Caco-2 (cell line): ENCODE results near the gene XXYLT1. TPM values are rescaled to one million over a fixed set of nuclear protein-coding genes. Genes with fewer than 3 reads are reported as not detected.

ENCODE experiments used
- BruUV-seq: library from RNA; stranded (reverse); fragments of 400-500 nt; replicated peaks from 2 replicates; lab custom pipeline; 2021; lab: Mats Ljungman, UMichigan
- CTCF ChIA-PET: fragments of 300-600 bp; sonication (Branson Sonifier 250); formaldehyde crosslinking; loops from one replicate; lab custom pipeline; 2022; ENCODE audit warnings: antibody characterized with exemption; lab: Charles Lee
- POLR2A ChIA-PET: fragments of 300-600 bp; sonication (Branson Sonifier 250); formaldehyde crosslinking; loops from one replicate; lab custom pipeline; 2022; ENCODE audit warnings: antibody characterized with exemption; lab: Charles Lee
- DNase-seq, 2 experiments: peaks; one replicate each; pipeline versions ENCODE4 v3.0.0 to v3.0.0-alpha.2; 2020 to 2022
- H3K27me3 ChIP-seq: replicated peaks from 2 replicates; pipeline ENCODE4 v1.6.0; 2011; ENCODE audit warnings: low read length; ENCODE audit not compliant: control insufficient read depth, insufficient read depth
- H3K36me3 ChIP-seq: 2 replicates; pipeline ENCODE4 v1.5.1; 2011; ENCODE audit warnings: low read length; ENCODE audit not compliant: control insufficient read depth, insufficient read depth
- H3K4me1 ChIP-seq: fragments of 250-450 bp; sonication (Bioruptor Pico); 2 replicates; pipeline ENCODE4 v1.5.1; 2020; ENCODE audit warnings: mild to moderate bottlenecking
- H3K4me3 ChIP-seq: 2 replicates; pipeline ENCODE4 v1.5.1; 2011; ENCODE audit warnings: low read depth, mild to moderate bottlenecking, control low read depth, low read length
- H3K9me3 ChIP-seq: fragments of 250-450 bp; sonication (Bioruptor Pico); 2 replicates; pipeline ENCODE4 v1.5.1; 2020; ENCODE audit warnings: mild to moderate bottlenecking, moderate library complexity
- H3K27ac Mint-ChIP-seq: one replicate; pipeline ENCODE4 v1.8.0; 2022; ENCODE audit warnings: mixed read lengths; ENCODE audit not compliant: unreplicated experiment
- H3K27me3 Mint-ChIP-seq: one replicate; pipeline ENCODE4 v1.8.0; 2022; ENCODE audit warnings: mixed read lengths; ENCODE audit not compliant: insufficient read depth, unreplicated experiment
- H3K36me3 Mint-ChIP-seq: one replicate; pipeline ENCODE4 v1.8.0; 2022; ENCODE audit warnings: mild to moderate bottlenecking, mixed read lengths; ENCODE audit not compliant: insufficient read depth, unreplicated experiment
- H3K4me1 Mint-ChIP-seq: one replicate; pipeline ENCODE4 v1.8.0; 2022; ENCODE audit warnings: low read depth, mixed read lengths; ENCODE audit not compliant: unreplicated experiment
- H3K4me3 Mint-ChIP-seq: one replicate; pipeline ENCODE4 v1.8.0; 2022; ENCODE audit warnings: mild to moderate bottlenecking, moderate library complexity, mixed read lengths; ENCODE audit not compliant: unreplicated experiment
- H3K9me3 Mint-ChIP-seq: one replicate; pipeline ENCODE4 v1.8.0; 2022; ENCODE audit warnings: mixed read lengths; ENCODE audit not compliant: unreplicated experiment
- CTCF ChIP-seq, 2 experiments: fragments of 200-600 bp in 1 of 2; IDR thresholded peaks; 1 replicate in 1 of 2; 2 replicates in 1 of 2; pipeline versions ENCODE4 v1.5.1 to v1.8.0; 2011 to 2022; ENCODE audit warnings: antibody characterized with exemption in 1 of 2, control low read depth in 1 of 2, inconsistent platforms in 1 of 2, low read depth in 1 of 2, low read length in 1 of 2, mild to moderate bottlenecking in 1 of 2, moderate library complexity in 1 of 2; ENCODE audit not compliant: insufficient read depth in 1 of 2, severe bottlenecking in 1 of 2, unreplicated experiment in 1 of 2
- intact Hi-C: fragments of 100-400 bp; cut with micrococcal nuclease; formaldehyde crosslinking; loops from one replicate; pipeline ENCODE4 v1.10.0; 2022; ENCODE audit not compliant: unreplicated experiment
- total RNA-seq: library from RNA; stranded (reverse); gene quantifications from 2 replicates; pipeline ENCODE4 v1.2.3, GENCODE V29; 2022

XXYLT1 gene
- total RNA-seq, 1 experiment from 2014 or later: 14.2 TPM

- BruUV-seq: no TSS peak
- no peaks in the 10 kb centered on the region for H3K27me3 Mint-ChIP-seq
- TF ChIP-seq CTCF (IDR thresholded peaks at IDR 0.05; ENCODE audit: insufficient read depth in 1 of 2, low read depth in 1 of 2, low read length in 1 of 2, severe bottlenecking in 1 of 2, unreplicated experiment in 1 of 2): no peak
- no peaks in the 10 kb centered on the region for H3K36me3 ChIP-seq
- H3K4me1 ChIP-seq: peaks cover 47% of the 10 kb centered on the region
- intact Hi-C loops: loop anchor here (5.0 kb wide), 2 partner anchors 41 to 76 kb away; no protein-coding TSS in a partner anchor
- H3K4me3 Mint-ChIP-seq: no peak overlapping the region
- no peaks in the 10 kb centered on the region for H3K36me3 Mint-ChIP-seq
- DNase-seq: no peak
- H3K4me3 ChIP-seq: no peak overlapping the region
- no peaks in the 10 kb centered on the region for H3K9me3 ChIP-seq
- H3K27ac Mint-ChIP-seq: peak overlapping the region; percentile 42
- H3K27me3 ChIP-seq: no peaks in the 10 kb centered on the region
- no peaks in the 10 kb centered on the region for H3K9me3 Mint-ChIP-seq
- POLR2A ChIA-PET: no interaction called here
- CTCF ChIA-PET: interaction anchor here (0.9 to 1.5 kb wide), 2 partner anchors 23 to 349 kb away, joined by 3 to 4 read pairs; no protein-coding TSS in a partner anchor
- H3K4me1 Mint-ChIP-seq: peaks cover 26% of the 10 kb centered on the region
Measured at GRCh38 chr3:195031574-195032003, 239.4 kb downstream of the XXYLT1 start.

- no peak overlapping the region for H3K4me3 Mint-ChIP-seq
- peaks cover 47% of the 10 kb centered on the region for H3K4me1 ChIP-seq
- no peaks in the 10 kb centered on the region for H3K9me3 ChIP-seq
- H3K4me1 Mint-ChIP-seq: peaks cover 26% of the 10 kb centered on the region
- ChIA-PET CTCF (interaction anchor here (0.9 to 1.5 kb wide), 2 partner anchors 23 to 349 kb away, joined by 3 to 4 read pairs; no protein-coding TSS in a partner anchor), POLR2A (no interaction called here)
- H3K4me3 ChIP-seq: no peak overlapping the region
- H3K27ac Mint-ChIP-seq: peak overlapping the region; percentile 39
- BruUV-seq: no TSS peak
- DNase-seq: peak; percentile 53 to 72
- H3K9me3 Mint-ChIP-seq: no peaks in the 10 kb centered on the region
- TF ChIP-seq CTCF (IDR thresholded peaks at IDR 0.05; ENCODE audit: insufficient read depth in 1 of 2, low read depth in 1 of 2, low read length in 1 of 2, severe bottlenecking in 1 of 2, unreplicated experiment in 1 of 2): no peak
- no peaks in the 10 kb centered on the region for H3K27me3 ChIP-seq
- no peaks in the 10 kb centered on the region for H3K36me3 Mint-ChIP-seq
- no peaks in the 10 kb centered on the region for H3K27me3 Mint-ChIP-seq
- intact Hi-C loops: loop anchor here (5.0 kb wide), 2 partner anchors 41 to 76 kb away; no protein-coding TSS in a partner anchor
- H3K36me3 ChIP-seq: no peaks in the 10 kb centered on the region
Measured at GRCh38 chr3:195030791-195031321, 240.1 kb downstream of the XXYLT1 start.

GRCh38 chr3:195028877-195029606 is 241.9 kb downstream of the XXYLT1 start:
- CTCF ChIA-PET: no interaction called here
- H3K27me3 ChIP-seq: no peaks in the 10 kb centered on the region
- no peak overlapping the region for H3K4me3 ChIP-seq
- no peaks in the 10 kb centered on the region for H3K36me3 ChIP-seq
- H3K27ac Mint-ChIP-seq: no peak overlapping the region
- BruUV-seq: no TSS peak
- no peak for TF ChIP-seq CTCF (IDR thresholded peaks at IDR 0.05; ENCODE audit: insufficient read depth in 1 of 2, low read depth in 1 of 2, low read length in 1 of 2, severe bottlenecking in 1 of 2, unreplicated experiment in 1 of 2)
- H3K9me3 Mint-ChIP-seq: no peaks in the 10 kb centered on the region
- no peaks in the 10 kb centered on the region for H3K36me3 Mint-ChIP-seq
- DNase-seq: no peak
- H3K9me3 ChIP-seq: no peaks in the 10 kb centered on the region
- H3K4me1 Mint-ChIP-seq: peaks cover 23% of the 10 kb centered on the region
- peaks cover 39% of the 10 kb centered on the region for H3K4me1 ChIP-seq
- intact Hi-C loops: no loop called here
- H3K27me3 Mint-ChIP-seq: no peaks in the 10 kb centered on the region
- POLR2A ChIA-PET: no interaction called here
- H3K4me3 Mint-ChIP-seq: no peak overlapping the region
